Cardiac muscle cell (in vitro differentiated cells and primary cell): ENCODE measurements around the gene RNU11. TPM values are rescaled to one million over a fixed set of nuclear protein-coding genes. Genes with fewer than 3 reads are reported as not detected.

Experiments
- DNase-seq, 2 donors: peaks; one replicate each; pipeline versions ENCODE4 v3.0.0 to v3.0.0-alpha.2; 2010 to 2017; ENCODE audit warnings: low read depth in 1 of 2, low spot score in 1 of 2
- H3K27ac ChIP-seq: fragments of 200-600 bp; sonication (generic); 2 replicates; pipeline ENCODE4 v1.5.1; 2016
- H3K27me3 ChIP-seq: fragments of 200-600 bp; sonication (generic); 2 replicates; pipeline ENCODE4 v1.6.0; 2016; ENCODE audit warnings: control low read depth
- H3K36me3 ChIP-seq: fragments of 200-600 bp; sonication (generic); 2 replicates; pipeline ENCODE4 v1.5.1; 2016; ENCODE audit warnings: control low read depth
- H3K4me1 ChIP-seq: fragments of 200-600 bp; sonication (generic); 2 replicates; pipeline ENCODE4 v1.8.1; 2017; ENCODE audit warnings: low read depth, mild to moderate bottlenecking, mixed run types
- H3K4me3 ChIP-seq: fragments of 200-600 bp; sonication (generic); 2 replicates; pipeline ENCODE4 v1.5.1; 2016; ENCODE audit warnings: mild to moderate bottlenecking
- H3K9me3 ChIP-seq: fragments of 200-600 bp; sonication (generic); 2 replicates; pipeline ENCODE4 v1.5.1; 2017; ENCODE audit warnings: low read depth, mild to moderate bottlenecking, control low read depth
- polyA plus RNA-seq: library from polyadenylated mRNA; unstranded; fragments of >200 nt; fragmentation: Nextera tagmentation; extraction: Ambion mirVana; gene quantifications from 2 replicates; pipeline ENCODE4 v1.2.1, GENCODE V29; 2016
- total RNA-seq: library from RNA; depleted of rRNA; stranded (reverse); fragments of >200 nt; gene quantifications from 2 replicates; pipeline ENCODE4 v1.2.3, GENCODE V29; 2016
- TF ChIP-seq, protein P1 (sequence below): IDR thresholded peaks from 2 replicates; pipeline ENCODE4 v1.5.1; 2012; ENCODE audit warnings: low read depth, mild to moderate bottlenecking, low read length

RNU11 gene
- total RNA-seq (not detected in 2 replicates), polyA plus RNA-seq (not detected in 2 replicates)

DNA sequence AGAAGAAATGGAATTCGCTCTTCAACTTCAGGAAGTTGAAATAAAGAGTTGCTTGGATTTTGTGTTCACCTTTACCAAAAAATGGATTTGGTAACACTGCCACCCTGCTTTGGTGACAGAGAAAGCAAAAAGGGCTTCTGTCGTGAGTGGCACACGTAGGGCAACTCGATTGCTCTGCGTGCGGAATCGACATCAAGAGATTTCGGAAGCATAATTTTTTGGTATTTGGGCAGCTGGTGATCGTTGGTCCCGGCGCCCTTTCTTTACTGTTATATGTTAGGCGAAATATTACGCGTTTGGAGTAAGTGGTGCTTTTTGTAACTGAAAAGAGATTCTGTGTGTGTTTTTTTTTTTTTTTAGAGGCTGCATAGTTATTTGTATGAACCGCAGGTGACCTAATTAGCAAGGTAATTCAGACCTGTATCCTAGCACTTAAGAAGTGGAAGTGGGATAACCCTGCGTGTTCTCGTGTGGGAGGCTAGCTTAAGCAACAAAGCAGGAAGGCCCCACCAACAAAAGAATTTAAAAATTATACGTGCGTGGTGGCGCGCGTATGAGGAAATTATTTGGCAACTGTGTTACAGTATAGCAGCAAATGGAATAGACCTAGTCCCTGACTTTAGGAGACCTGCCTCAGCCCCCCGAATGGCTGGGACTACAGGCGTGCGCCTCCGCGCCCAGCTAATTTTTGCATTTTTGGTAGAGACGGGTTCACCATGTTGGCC lies at the start of gene RNU11:
Gene RNU11, plus strand, starts transcription at position 127 of the 725 bp plus-strand sequence.
- Histone ChIP-seq H3K27ac (peak within 1 kb of the TSS; percentile 98), H3K4me1 (peaks cover 10% of the 10 kb centered on the region), H3K27me3 (no peaks in the 10 kb centered on the region), H3K36me3 (no peaks in the 10 kb centered on the region), H3K4me3 (peak within 1 kb of the TSS; percentile 21), H3K9me3 (no peaks in the 10 kb centered on the region)
- TF ChIP-seq, protein P1, sequence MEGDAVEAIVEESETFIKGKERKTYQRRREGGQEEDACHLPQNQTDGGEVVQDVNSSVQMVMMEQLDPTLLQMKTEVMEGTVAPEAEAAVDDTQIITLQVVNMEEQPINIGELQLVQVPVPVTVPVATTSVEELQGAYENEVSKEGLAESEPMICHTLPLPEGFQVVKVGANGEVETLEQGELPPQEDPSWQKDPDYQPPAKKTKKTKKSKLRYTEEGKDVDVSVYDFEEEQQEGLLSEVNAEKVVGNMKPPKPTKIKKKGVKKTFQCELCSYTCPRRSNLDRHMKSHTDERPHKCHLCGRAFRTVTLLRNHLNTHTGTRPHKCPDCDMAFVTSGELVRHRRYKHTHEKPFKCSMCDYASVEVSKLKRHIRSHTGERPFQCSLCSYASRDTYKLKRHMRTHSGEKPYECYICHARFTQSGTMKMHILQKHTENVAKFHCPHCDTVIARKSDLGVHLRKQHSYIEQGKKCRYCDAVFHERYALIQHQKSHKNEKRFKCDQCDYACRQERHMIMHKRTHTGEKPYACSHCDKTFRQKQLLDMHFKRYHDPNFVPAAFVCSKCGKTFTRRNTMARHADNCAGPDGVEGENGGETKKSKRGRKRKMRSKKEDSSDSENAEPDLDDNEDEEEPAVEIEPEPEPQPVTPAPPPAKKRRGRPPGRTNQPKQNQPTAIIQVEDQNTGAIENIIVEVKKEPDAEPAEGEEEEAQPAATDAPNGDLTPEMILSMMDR, result no peak
- DNase-seq, result peak; percentile 96 to 98

DNA sequence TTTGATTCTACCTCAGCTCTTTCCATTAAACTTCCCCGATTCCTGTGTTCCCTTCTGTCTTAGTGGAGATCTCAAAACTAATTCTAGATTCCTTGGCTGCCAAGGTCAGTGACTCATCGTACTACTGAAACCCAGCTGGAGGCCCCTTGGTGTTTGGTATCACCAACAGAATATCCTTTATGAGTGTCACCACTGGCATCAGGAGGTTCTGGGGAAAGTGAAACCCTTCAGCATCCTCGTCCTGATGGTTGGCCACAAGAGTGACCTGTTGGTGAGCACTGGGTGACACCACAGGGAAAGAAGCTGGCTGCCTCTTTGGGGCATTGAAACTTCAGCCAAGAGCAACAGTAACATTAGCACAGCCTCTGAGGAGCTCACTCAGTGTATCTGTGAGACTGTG lies 46.7 kb upstream of the RNU11 start:
- H3K9me3 ChIP-seq, result no peaks in the 10 kb centered on the region
- peaks cover 7% of the 10 kb centered on the region for H3K36me3 ChIP-seq
- peak in 1 of 2 donors; percentile 84 for DNase-seq
- TF ChIP-seq, protein P1, result no peak
- H3K27ac ChIP-seq, result no peak overlapping the region
- no peaks in the 10 kb centered on the region for H3K27me3 ChIP-seq
- H3K4me3 ChIP-seq, result no peak overlapping the region
- H3K4me1 ChIP-seq, result peaks cover 26% of the 10 kb centered on the region

DNA sequence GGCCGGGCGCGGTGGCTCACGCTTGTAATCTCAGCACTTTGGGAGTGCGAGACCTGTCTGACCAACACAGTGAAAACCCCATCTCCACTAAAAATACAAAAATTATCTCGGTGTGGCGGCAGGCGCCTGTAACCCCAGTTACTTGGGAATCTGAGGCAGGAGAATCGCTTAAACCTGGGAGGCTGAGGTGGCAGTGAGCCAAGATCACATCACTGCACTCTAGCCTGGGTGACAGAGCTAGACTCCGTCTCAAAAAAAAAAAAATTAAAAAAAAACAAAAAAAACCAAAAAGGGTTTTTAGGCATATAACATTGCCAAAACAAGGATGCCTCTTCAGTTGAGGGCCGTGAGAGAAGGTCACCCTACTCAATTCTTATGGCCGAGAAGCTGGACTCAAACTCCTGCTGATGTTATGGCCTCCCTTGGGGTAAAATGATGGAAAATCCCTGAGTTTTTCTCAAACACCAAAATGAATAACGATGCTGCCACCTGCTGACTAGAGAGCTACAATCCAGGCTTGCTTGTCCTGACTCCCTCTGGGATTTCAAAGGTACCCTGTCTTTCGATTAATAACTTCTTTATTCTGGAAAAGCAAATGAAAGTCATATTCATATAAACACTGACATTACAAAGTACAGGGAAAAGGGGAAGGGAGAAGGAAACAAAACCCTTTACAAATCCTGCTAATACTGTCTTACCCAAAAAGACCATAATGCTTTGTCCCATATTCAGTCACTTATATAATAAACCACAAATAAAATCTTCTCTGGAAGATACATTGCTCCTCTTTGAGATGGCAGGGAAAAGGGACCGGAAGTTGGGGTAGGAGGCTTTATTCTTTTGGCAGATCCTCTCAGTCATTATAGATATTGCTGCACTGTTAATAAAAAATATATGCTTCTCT lies 45.6 kb upstream of the RNU11 start:
- peaks cover 26% of the 10 kb centered on the region for H3K4me1 ChIP-seq
- peaks cover 7% of the 10 kb centered on the region for H3K36me3 ChIP-seq
- H3K9me3 ChIP-seq, result no peaks in the 10 kb centered on the region
- H3K27ac ChIP-seq, result peak overlapping the region; percentile 90
- H3K27me3 ChIP-seq, result no peaks in the 10 kb centered on the region
- TF ChIP-seq, protein P1, result peak; percentile 72
- H3K4me3 ChIP-seq, result no peak overlapping the region
- peak; percentile 69 to 86 for DNase-seq

DNA sequence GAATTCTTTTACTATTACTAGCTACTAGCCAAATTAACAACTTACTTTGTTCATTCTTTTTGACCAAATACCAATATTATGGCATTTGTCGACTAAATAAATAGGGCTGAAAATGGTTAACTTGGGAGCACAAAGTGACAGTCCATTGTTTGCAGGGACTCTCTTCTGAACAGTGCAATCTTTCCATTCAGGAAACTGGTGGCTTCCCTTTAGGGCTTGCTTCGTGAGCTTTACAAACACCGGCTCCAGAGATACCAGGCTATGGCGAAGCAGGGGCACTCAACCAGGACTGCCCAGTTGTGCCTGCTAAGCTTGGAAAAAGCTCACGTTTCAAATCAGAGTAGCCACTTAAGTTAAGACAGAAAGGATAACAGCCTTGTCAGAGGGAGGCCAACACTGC lies 44.0 kb upstream of the RNU11 start:
- no peaks in the 10 kb centered on the region for H3K9me3 ChIP-seq
- H3K36me3 ChIP-seq, result peaks cover 10% of the 10 kb centered on the region
- peak in 1 of 2 donors; percentile 69 for DNase-seq
- H3K4me3 ChIP-seq, result no peak overlapping the region
- peaks cover 19% of the 10 kb centered on the region for H3K4me1 ChIP-seq
- TF ChIP-seq, protein P1, result no peak
- H3K27ac ChIP-seq, result peak overlapping the region; percentile 90
- no peaks in the 10 kb centered on the region for H3K27me3 ChIP-seq

DNA sequence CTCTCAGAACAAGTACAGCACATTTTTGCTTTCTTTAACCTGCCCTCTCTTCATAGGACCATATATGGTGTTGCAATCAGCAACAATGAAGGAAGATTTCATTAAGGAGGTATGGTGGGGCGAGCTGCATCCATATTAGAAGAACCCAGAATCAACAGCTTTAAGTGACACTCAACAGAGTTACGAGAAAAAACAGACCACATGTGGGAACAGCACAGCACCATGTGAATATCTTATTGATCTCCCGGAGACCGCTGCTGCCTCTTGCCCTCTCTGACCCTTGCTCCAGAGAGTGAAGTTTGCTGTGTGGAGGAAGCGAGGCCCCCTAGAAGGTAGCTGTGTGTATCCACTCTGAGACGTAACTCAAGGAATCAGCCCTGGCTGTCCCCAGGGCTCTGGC lies 43.4 kb upstream of the RNU11 start:
- no peak for DNase-seq
- Histone ChIP-seq H3K27me3 (no peaks in the 10 kb centered on the region), H3K9me3 (no peaks in the 10 kb centered on the region), H3K27ac (peak overlapping the region; percentile 90), H3K4me3 (no peak overlapping the region), H3K4me1 (peaks cover 19% of the 10 kb centered on the region), H3K36me3 (peaks cover 10% of the 10 kb centered on the region)
- TF ChIP-seq, protein P1, result no peak
